Measurements from ENCODE around the gene DGLUCY.

- TF ChIP-seq CTCF (IDR thresholded peaks at IDR 0.05), result no peak
- no peak for TF ChIP-seq POLR2A (IDR thresholded peaks at IDR 0.05)
Measured at GRCh38 chr14:91195881-91196280, 82.0 kb downstream of the DGLUCY start.

Measured in ovary (tissue), 3 donors.